HUES48 (cell line): ENCODE results near the gene CR1L.
"Not testable (repeated sequence)": the region's sequence is repeated elsewhere in the genome, so short reads cannot be mapped to it uniquely, and the experiment has no call there.

Source experiments
- H3K27ac ChIP-seq: one replicate; pipeline ENCODE4 v1.7.0; 2013; ENCODE audit warnings: low read depth, low read length, inconsistent platforms
- H3K27me3 ChIP-seq: 2 replicates; pipeline ENCODE4 v1.6.1; 2013; ENCODE audit warnings: mild to moderate bottlenecking, low read length; ENCODE audit not compliant: control insufficient read depth, insufficient read depth
- H3K36me3 ChIP-seq: 2 replicates; pipeline ENCODE4 v1.6.1; 2013; ENCODE audit warnings: low read length; ENCODE audit not compliant: control insufficient read depth, insufficient read depth
- H3K4me1 ChIP-seq: 2 replicates; pipeline ENCODE4 v1.6.1; 2013; ENCODE audit warnings: mild to moderate bottlenecking, low read length; ENCODE audit not compliant: control insufficient read depth, insufficient read depth
- H3K4me3 ChIP-seq: 2 replicates; pipeline ENCODE4 v1.5.1; 2013; ENCODE audit warnings: mild to moderate bottlenecking, low read depth, low read length
- H3K9ac ChIP-seq: 2 replicates; pipeline ENCODE4 v1.6.1; 2013; ENCODE audit warnings: mild to moderate bottlenecking, low read depth, low read length, moderate library complexity
- H3K9me3 ChIP-seq: 2 replicates; pipeline ENCODE4 v1.6.1; 2013; ENCODE audit warnings: low read length; ENCODE audit not compliant: control insufficient read depth, insufficient read depth

CR1L gene

DNA sequence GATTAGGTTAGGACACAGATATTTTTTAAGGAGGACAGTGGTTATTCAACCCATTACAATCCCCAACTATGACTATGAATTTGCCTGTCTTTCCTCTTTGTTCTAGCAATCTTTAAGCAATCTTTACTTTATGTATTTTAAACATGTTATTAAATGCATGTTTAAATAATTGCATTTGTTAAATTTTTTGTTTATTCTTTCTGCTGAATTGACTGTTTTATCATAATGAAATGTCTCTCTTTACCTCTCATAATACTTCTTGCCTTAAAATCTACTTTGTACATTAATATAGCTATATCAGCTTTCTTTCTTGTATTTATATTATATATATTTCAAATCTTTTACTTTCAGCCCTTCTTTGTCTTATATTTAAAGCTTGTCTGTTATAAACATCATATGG is 46.1 kb downstream of the CR1L start:
- no peak overlapping the region for H3K27ac ChIP-seq
- no peak overlapping the region for H3K9ac ChIP-seq
- no peak overlapping the region for H3K4me3 ChIP-seq
- H3K4me1 ChIP-seq, result 0 out of 2 replicates have a peak, but pooled peaks cover 4% of the 10 kb centered on the region
- H3K27me3 ChIP-seq, result no peaks in the 10 kb centered on the region
- H3K36me3 ChIP-seq, result no peaks in the 10 kb centered on the region
- no peaks in the 10 kb centered on the region for H3K9me3 ChIP-seq

DNA sequence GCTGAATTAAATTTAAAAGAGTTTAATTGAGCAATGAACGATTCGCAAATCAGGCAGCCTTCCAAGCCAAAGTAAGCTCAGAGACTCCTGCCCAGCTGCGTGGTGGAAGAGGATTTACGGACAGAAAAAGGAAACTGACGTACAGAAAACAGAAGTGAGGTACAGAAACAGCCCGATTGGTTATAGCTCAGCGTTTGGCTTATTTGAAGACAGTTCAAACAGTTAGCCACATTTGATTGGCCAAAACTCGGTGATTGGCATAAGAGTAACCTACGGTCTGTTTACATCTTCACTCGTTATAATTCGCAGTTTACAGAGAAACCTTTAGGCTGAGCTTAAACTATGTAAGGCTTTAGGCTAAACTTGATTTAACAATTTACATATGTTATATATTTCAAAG is 46.9 kb downstream of the CR1L start:
- Histone ChIP-seq H3K36me3 (no peaks in the 10 kb centered on the region), H3K9ac (no peak overlapping the region), H3K9me3 (no peaks in the 10 kb centered on the region), H3K4me3 (no peak overlapping the region), H3K4me1 (0 out of 2 replicates have a peak, but pooled peaks cover 4% of the 10 kb centered on the region), H3K27me3 (no peaks in the 10 kb centered on the region), H3K27ac (no peak overlapping the region)

DNA sequence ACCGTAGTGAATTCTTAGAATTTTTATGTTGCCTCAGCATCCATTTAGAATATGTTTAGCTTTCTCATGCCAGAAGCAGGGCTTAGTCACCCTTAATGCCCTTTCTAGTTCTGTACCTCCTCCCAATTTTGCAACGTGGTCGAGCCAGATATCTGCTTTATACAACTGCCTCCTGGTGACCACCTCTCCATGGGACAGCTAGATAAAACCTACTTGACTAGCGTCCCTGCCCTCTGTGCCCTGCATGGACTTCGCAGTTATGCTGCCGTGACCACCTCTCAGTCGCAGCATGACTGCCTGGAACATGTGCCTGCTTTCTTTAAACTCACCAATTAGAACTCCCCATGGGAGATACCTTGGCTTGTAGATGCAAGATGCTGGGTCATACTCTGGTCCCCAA is 47.4 kb downstream of the CR1L start:
- not testable (repeated sequence) for H3K36me3 ChIP-seq, H3K27me3 ChIP-seq, H3K4me3 ChIP-seq, H3K9ac ChIP-seq, H3K4me1 ChIP-seq, H3K9me3 ChIP-seq, H3K27ac ChIP-seq

DNA sequence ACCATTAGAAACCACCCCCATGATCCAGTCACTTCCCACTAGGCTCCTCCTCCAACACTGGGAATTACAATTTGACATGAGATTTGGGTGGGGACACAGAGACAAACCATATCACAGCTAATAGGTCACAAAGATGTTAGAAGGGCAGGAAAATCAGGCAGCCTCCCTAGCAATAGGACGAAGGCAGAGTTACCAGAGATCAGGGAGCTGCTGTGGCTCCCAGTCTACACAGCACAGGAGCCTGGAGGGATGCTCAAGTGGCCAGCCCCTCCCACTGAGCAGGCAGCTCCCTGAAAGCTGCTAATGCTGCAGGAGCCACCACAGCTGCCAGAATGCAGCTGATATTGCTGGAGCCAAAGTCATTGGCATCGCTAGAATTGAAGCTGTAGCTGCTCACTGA is 51.0 kb downstream of the CR1L start:
- H3K4me3 ChIP-seq, result no peak overlapping the region
- H3K4me1 ChIP-seq, result 0 out of 2 replicates have a peak, but pooled peaks cover 4% of the 10 kb centered on the region

GRCh38 chr1:207698822-207699483 is 54.0 kb downstream of the CR1L start:
- Histone ChIP-seq H3K9me3 (no peaks in the 10 kb centered on the region), H3K27ac (no peak overlapping the region), H3K36me3 (no peaks in the 10 kb centered on the region), H3K4me1 (0 out of 2 replicates have a peak, but pooled peaks cover 4% of the 10 kb centered on the region), H3K27me3 (no peaks in the 10 kb centered on the region), H3K4me3 (no peak overlapping the region), H3K9ac (no peak overlapping the region)

More for the DNA sequence above, 51.0 kb downstream of the CR1L start:
- Histone ChIP-seq H3K9ac (no peak overlapping the region), H3K27me3 (no peaks in the 10 kb centered on the region), H3K27ac (no peak overlapping the region), H3K36me3 (no peaks in the 10 kb centered on the region), H3K9me3 (no peaks in the 10 kb centered on the region)

GRCh38 chr1:207702317-207702716 is 57.4 kb downstream of the CR1L start:
- Histone ChIP-seq H3K9ac (no peak overlapping the region), H3K27ac (no peak overlapping the region), H3K4me3 (no peak overlapping the region), H3K4me1 (no peaks in the 10 kb centered on the region), H3K27me3 (no peaks in the 10 kb centered on the region), H3K36me3 (no peaks in the 10 kb centered on the region), H3K9me3 (no peaks in the 10 kb centered on the region)

DNA sequence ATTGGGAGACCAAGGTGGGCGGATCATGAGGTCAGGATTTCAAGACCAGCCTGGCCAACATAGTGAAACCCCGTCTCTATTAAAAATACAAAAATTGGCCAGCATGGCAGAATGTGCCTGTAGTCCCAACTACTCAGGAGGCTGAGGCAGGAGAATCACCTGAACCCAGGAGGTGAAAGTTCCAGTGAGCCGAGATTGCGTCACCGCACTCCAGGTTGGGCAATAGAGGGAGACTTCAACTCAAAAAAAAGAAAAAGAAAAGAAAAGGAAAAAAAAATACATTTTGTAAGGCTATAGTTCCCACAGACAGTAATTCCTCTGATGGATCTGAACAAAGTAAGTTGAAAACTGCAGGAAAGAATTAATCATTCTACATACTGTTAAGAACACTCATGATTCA is 58.8 kb downstream of the CR1L start:
- Histone ChIP-seq H3K4me3 (no peak overlapping the region), H3K9me3 (no peaks in the 10 kb centered on the region), H3K9ac (no peak overlapping the region), H3K4me1 (no peaks in the 10 kb centered on the region), H3K27me3 (no peaks in the 10 kb centered on the region), H3K36me3 (no peaks in the 10 kb centered on the region), H3K27ac (no peak overlapping the region)

GRCh38 chr1:207708004-207708403 is 63.1 kb downstream of the CR1L start:
- H3K36me3 ChIP-seq, H3K9ac ChIP-seq, H3K27me3 ChIP-seq, H3K4me3 ChIP-seq, H3K27ac ChIP-seq, H3K9me3 ChIP-seq, H3K4me1 ChIP-seq: not testable (repeated sequence)

- Histone ChIP-seq H3K36me3 (no peaks in the 10 kb centered on the region), H3K9ac (no peak overlapping the region), H3K27ac (no peak overlapping the region), H3K4me1 (no peaks in the 10 kb centered on the region), H3K9me3 (peaks cover 3% of the 10 kb centered on the region; the same call in 1 of the 2 replicates), H3K4me3 (no peak overlapping the region), H3K27me3 (no peaks in the 10 kb centered on the region)
Measured at GRCh38 chr1:207711285-207711684, 66.4 kb downstream of the CR1L start.

- H3K9me3 ChIP-seq, H3K4me3 ChIP-seq, H3K9ac ChIP-seq, H3K27me3 ChIP-seq, H3K27ac ChIP-seq, H3K36me3 ChIP-seq, H3K4me1 ChIP-seq: not testable (repeated sequence)
Measured at GRCh38 chr1:207712701-207713100, 67.8 kb downstream of the CR1L start.

DNA sequence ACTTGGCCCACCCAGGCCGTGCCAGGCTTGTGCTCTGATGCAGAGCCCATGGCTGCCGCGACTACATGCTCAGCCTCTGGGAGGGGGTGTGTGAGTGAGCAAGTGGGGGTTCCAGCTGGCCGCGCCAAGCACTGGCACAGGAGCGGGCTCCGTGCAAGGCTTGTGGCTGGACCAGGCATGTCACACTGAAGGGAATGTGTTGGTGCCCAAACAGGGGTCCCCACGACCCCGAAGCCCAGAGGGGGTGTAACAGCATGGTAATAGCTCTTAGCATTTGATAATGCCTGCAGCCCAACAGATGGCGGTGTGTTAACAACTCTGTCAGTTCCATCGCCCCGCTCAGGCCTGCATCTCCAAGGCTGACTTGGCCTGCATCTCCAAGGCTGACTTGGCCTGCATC is 68.6 kb downstream of the CR1L start:
- H3K36me3 ChIP-seq, result no peaks in the 10 kb centered on the region
- H3K4me3 ChIP-seq, result no peak overlapping the region
- no peaks in the 10 kb centered on the region for H3K4me1 ChIP-seq
- H3K9me3 ChIP-seq, result peaks cover 3% of the 10 kb centered on the region; the same call in 1 of the 2 replicates
- no peak overlapping the region for H3K27ac ChIP-seq
- no peak overlapping the region for H3K9ac ChIP-seq
- no peaks in the 10 kb centered on the region for H3K27me3 ChIP-seq
